IPS DF 4.7 (cell line): ENCODE data around the gene SMIM1.

Experiments
- DNase-seq: peaks from one replicate; pipeline ENCODE4 v3.0.0-alpha.2; 2013; ENCODE audit warnings: low spot score; ENCODE audit errors: extremely low read depth

SMIM1 gene

GRCh38 chr1:3775490-3776230, 3.1 kb downstream of the SMIM1 start:
- DNase-seq, result no peak

GRCh38 chr1:3776231-3776961, 3.8 kb downstream of the SMIM1 start:
- DNase-seq, result no peak

GRCh38 chr1:3777078-3777547, 4.6 kb downstream of the SMIM1 start:
- no peak for DNase-seq

GRCh38 chr1:3777647-3778589, 5.4 kb downstream of the SMIM1 start:
- DNase-seq, result no peak

- no peak for DNase-seq
These were observed 6.2 kb downstream of the SMIM1 start for GRCh38 chr1:3778590-3779264.

GRCh38 chr1:3779265-3779911, 6.8 kb downstream of the SMIM1 start:
- DNase-seq, result no peak

GRCh38 chr1:3779912-3780416, 7.4 kb downstream of the SMIM1 start:
- DNase-seq, result no peak

- no peak for DNase-seq
These were observed 8.4 kb downstream of the SMIM1 start for GRCh38 chr1:3780901-3781300.

- no peak for DNase-seq
These were observed 11.3 kb downstream of the SMIM1 start for GRCh38 chr1:3783651-3784474.

- DNase-seq, result no peak
These were observed 12.5 kb downstream of the SMIM1 start for GRCh38 chr1:3785045-3785444.

GRCh38 chr1:3785456-3786157, 13.1 kb downstream of the SMIM1 start:
- no peak for DNase-seq

GRCh38 chr1:3786468-3787348, 14.2 kb downstream of the SMIM1 start:
- DNase-seq, result no peak

- DNase-seq, result no peak
These were observed 14.8 kb downstream of the SMIM1 start for GRCh38 chr1:3787349-3787715.

GRCh38 chr1:3787745-3788605, 15.4 kb downstream of the SMIM1 start:
- no peak for DNase-seq

- no peak for DNase-seq
These were observed 16.3 kb downstream of the SMIM1 start for GRCh38 chr1:3788756-3789420.
